Stimulated activated CD4-positive, alpha-beta T cell treated with anti-CD3 and anti-CD28 coated beads, Interleukin-2, amount 100 ng/mL, for 4 hours (primary cell): ENCODE data around the gene ZNF101.
A peak's percentile ranks its signal among the peaks of the same experiment; 100 is the strongest.

Source experiments
- DNase-seq: peaks from one replicate; pipeline ENCODE4 v3.0.0-alpha.2; 2020; ENCODE audit warnings: low read depth

ZNF101 gene

GRCh38 chr19:19642506-19643157 lies 26.0 kb upstream of the ZNF101 start:
- no peak for DNase-seq

GRCh38 chr19:19643158-19644053 lies 25.2 kb upstream of the ZNF101 start, which contains the start of gene GMIP:
Gene GMIP, minus strand, starts transcription at chr19:19643657. Its CDS starts 128 bp downstream, at chr19:19643529.
- peak; percentile 76 for DNase-seq

GRCh38 chr19:19644054-19644388 lies 24.6 kb upstream of the ZNF101 start:
- DNase-seq: no peak

GRCh38 chr19:19645233-19645870 lies 23.3 kb upstream of the ZNF101 start:
- no peak for DNase-seq

- DNase-seq: no peak
These were observed 21.4 kb upstream of the ZNF101 start for GRCh38 chr19:19647037-19647835.

GRCh38 chr19:19649155-19649554 lies 19.5 kb upstream of the ZNF101 start:
- DNase-seq: no peak

- no peak for DNase-seq
These were observed 19.1 kb upstream of the ZNF101 start for GRCh38 chr19:19649580-19649995.

- no peak for DNase-seq
These were observed 18.3 kb upstream of the ZNF101 start for GRCh38 chr19:19650331-19650730.

GRCh38 chr19:19651076-19651475 lies 17.6 kb upstream of the ZNF101 start:
- DNase-seq: no peak

GRCh38 chr19:19652482-19653295 lies 15.9 kb upstream of the ZNF101 start:
- no peak for DNase-seq

GRCh38 chr19:19653597-19654147 lies 15.0 kb upstream of the ZNF101 start:
- no peak for DNase-seq

- DNase-seq: no peak
These were observed 14.2 kb upstream of the ZNF101 start for GRCh38 chr19:19654441-19654840.

- DNase-seq: no peak
These were observed 13.5 kb upstream of the ZNF101 start for GRCh38 chr19:19655051-19655594.

- DNase-seq: no peak
These were observed 12.8 kb upstream of the ZNF101 start for GRCh38 chr19:19655641-19656343.

GRCh38 chr19:19656451-19657396 lies 11.9 kb upstream of the ZNF101 start:
- DNase-seq: no peak

- no peak for DNase-seq
These were observed 11.2 kb upstream of the ZNF101 start for GRCh38 chr19:19657397-19657783.

- no peak for DNase-seq
These were observed 8.9 kb upstream of the ZNF101 start for GRCh38 chr19:19659646-19660245.

GRCh38 chr19:19661141-19661674 lies 7.4 kb upstream of the ZNF101 start:
- DNase-seq: no peak
